WTC11 (cell line): Measurements from ENCODE around the gene CPNE8.

Experiments
- CREB1 ChIP-seq: sonication (generic); formaldehyde crosslinking; IDR thresholded peaks from 2 replicates; pipeline ENCODE4 v1.8.0; 2023; ENCODE audit warnings: mild to moderate bottlenecking, missing genetic modification reagents
- ETV6 ChIP-seq: sonication (generic); formaldehyde crosslinking; IDR thresholded peaks from 2 replicates; pipeline ENCODE4 v1.8.1; 2022; ENCODE audit warnings: mild to moderate bottlenecking, missing genetic modification reagents
- SP1 ChIP-seq: sonication (generic); formaldehyde crosslinking; conservative IDR thresholded peaks from 2 replicates; pipeline ENCODE4 v1.8.1; 2022; ENCODE audit warnings: missing genetic modification reagents
- STAT6 ChIP-seq: sonication (generic); formaldehyde crosslinking; conservative IDR thresholded peaks from 2 replicates; pipeline ENCODE4 v1.8.1; 2023; ENCODE audit warnings: mild to moderate bottlenecking, low read depth, missing genetic modification reagents, moderate library complexity
- ZNF121 ChIP-seq: sonication (generic); formaldehyde crosslinking; IDR thresholded peaks from 2 replicates; pipeline ENCODE4 v1.8.0; 2023; ENCODE audit warnings: missing genetic modification reagents
- ZNF423 ChIP-seq: fragments of 250-450 bp; sonication (Bioruptor Pico); IDR thresholded peaks from 2 replicates; pipeline ENCODE4 v2.1.2; 2022; ENCODE audit warnings: mild to moderate bottlenecking, moderate library complexity

- TF ChIP-seq CREB1 (CRISPR knock-in tag) (no peak), ZNF121 (CRISPR knock-in tag) (no peak), STAT6 (CRISPR knock-in tag) (no peak), ETV6 (CRISPR knock-in tag) (no peak), SP1 (CRISPR knock-in tag) (no peak), ZNF423 (CRISPR knock-in tag) (no peak)
Observed at GRCh38 chr12:38811814-38812356, 93.5 kb downstream of the CPNE8 start.
